Mesendoderm (in vitro differentiated cells): ENCODE results near the gene TMEM217.

Source experiments
- DNase-seq: peaks from one replicate; pipeline ENCODE4 v3.0.0; 2013
- H2AK5ac ChIP-seq: 2 replicates; pipeline ENCODE4 v1.6.1; 2013; ENCODE audit warnings: low read length, inconsistent platforms
- H2BK120ac ChIP-seq: 2 replicates; pipeline ENCODE4 v1.6.1; 2013; ENCODE audit warnings: low read depth, mild to moderate bottlenecking, low read length, moderate library complexity, mixed read lengths
- H2BK15ac ChIP-seq: replicated peaks from 2 replicates; pipeline ENCODE4 v1.6.1; 2013; ENCODE audit warnings: low read depth, mild to moderate bottlenecking, moderate library complexity
- H2BK5ac ChIP-seq: 2 replicates; pipeline ENCODE4 v1.6.1; 2013; ENCODE audit warnings: low read length, inconsistent platforms
- H3K18ac ChIP-seq: 2 replicates; pipeline ENCODE4 v1.6.1; 2013; ENCODE audit warnings: mild to moderate bottlenecking, low read length, mixed read lengths
- H3K23ac ChIP-seq: one replicate; pipeline ENCODE4 v1.6.1; 2013; ENCODE audit warnings: low read length
- H3K27ac ChIP-seq: 2 replicates; pipeline ENCODE4 v1.5.1; 2013; ENCODE audit warnings: low read depth, mild to moderate bottlenecking, inconsistent platforms, low read length, moderate library complexity
- H3K27me3 ChIP-seq: 2 replicates; pipeline ENCODE4 v1.6.1; 2013; ENCODE audit warnings: low read length, control low read depth, mild to moderate bottlenecking, inconsistent platforms; ENCODE audit not compliant: insufficient read depth, poor library complexity
- H3K36me3 ChIP-seq: 2 replicates; pipeline ENCODE4 v1.6.1; 2013; ENCODE audit warnings: low read length, inconsistent platforms; ENCODE audit not compliant: control insufficient read depth, insufficient read depth
- H3K4ac ChIP-seq: one replicate; pipeline ENCODE4 v1.6.1; 2013; ENCODE audit warnings: low read depth, mild to moderate bottlenecking, low read length, moderate library complexity
- H3K4me1 ChIP-seq: 2 replicates; pipeline ENCODE4 v1.6.1; 2013; ENCODE audit warnings: low read depth, low read length, inconsistent platforms; ENCODE audit not compliant: control insufficient read depth
- H3K4me2 ChIP-seq: 2 replicates; pipeline ENCODE4 v1.6.1; 2013; ENCODE audit warnings: low read length
- H3K4me3 ChIP-seq: 2 replicates; pipeline ENCODE4 v1.5.1; 2013; ENCODE audit warnings: mild to moderate bottlenecking, low read length
- H3K56ac ChIP-seq: one replicate; pipeline ENCODE4 v1.6.1; 2013; ENCODE audit warnings: low read length
- H3K79me1 ChIP-seq: 2 replicates; pipeline ENCODE4 v1.6.1; 2013; ENCODE audit warnings: low read length, inconsistent platforms
- H3K79me2 ChIP-seq: 2 replicates; pipeline ENCODE4 v1.6.1; 2013; ENCODE audit warnings: mild to moderate bottlenecking, low read length; ENCODE audit not compliant: control insufficient read depth, insufficient read depth
- H3K9ac ChIP-seq: 2 replicates; pipeline ENCODE4 v1.6.1; 2013; ENCODE audit warnings: low read length, inconsistent platforms
- H4K5ac ChIP-seq: one replicate; pipeline ENCODE4 v1.6.1; 2013; ENCODE audit warnings: low read length
- H4K8ac ChIP-seq: one replicate; pipeline ENCODE4 v1.6.1; 2013; ENCODE audit warnings: low read depth, mild to moderate bottlenecking, control low read depth, low read length, moderate library complexity
- WGBS: extraction: QIAGEN DNeasy Blood & Tissue Kit; methylation state at CpG from one replicate; pipeline ENCODE4 v1.1.7; 2013; ENCODE audit warnings: low lambda C conversion rate, missing lambda C conversion rate; ENCODE audit not compliant: insufficient coverage; ENCODE audit errors: extremely low coverage; 5-methylcytosine and 5-hydroxymethylcytosine counted together

The TMEM217 gene

GRCh38 chr6:37265001-37265400 lies 7.1 kb upstream of the TMEM217 start:
- Histone ChIP-seq H2BK15ac (no peak overlapping the region), H3K79me1 (peaks cover 7% of the 10 kb centered on the region), H3K79me2 (peaks cover 10% of the 10 kb centered on the region), H3K23ac (no peak overlapping the region), H3K27me3 (no peaks in the 10 kb centered on the region), H2BK5ac (no peak overlapping the region), H3K56ac (no peak overlapping the region), H3K4me1 (peaks cover 2% of the 10 kb centered on the region), H3K4me3 (no peak overlapping the region), H3K27ac (no peak overlapping the region), H4K8ac (no peak overlapping the region), H3K4ac (no peak overlapping the region), H2AK5ac (no peak overlapping the region), H3K18ac (no peak overlapping the region), H4K5ac (no peak overlapping the region), H3K4me2 (no peak overlapping the region), H2BK120ac (no peak overlapping the region), H3K36me3 (no peaks in the 10 kb centered on the region), H3K9ac (no peak overlapping the region)
- WGBS = no CpG with 5 or more reads among the region's 2 CpGs
- no peak for DNase-seq

- H3K36me3 ChIP-seq = no peaks in the 10 kb centered on the region
- peaks cover 12% of the 10 kb centered on the region for H3K79me2 ChIP-seq
- no peak overlapping the region for H2AK5ac ChIP-seq
- no peak overlapping the region for H3K56ac ChIP-seq
- H3K4me1 ChIP-seq = peaks cover 2% of the 10 kb centered on the region
- no peak for DNase-seq
- no peak overlapping the region for H2BK5ac ChIP-seq
- no peak overlapping the region for H3K18ac ChIP-seq
- no CpG with 5 or more reads among the region's 8 CpGs for WGBS
- H2BK15ac ChIP-seq = no peak overlapping the region
- H3K27ac ChIP-seq = no peak overlapping the region
- H3K4me2 ChIP-seq = no peak overlapping the region
- no peaks in the 10 kb centered on the region for H3K27me3 ChIP-seq
- no peak overlapping the region for H3K9ac ChIP-seq
- no peak overlapping the region for H2BK120ac ChIP-seq
- no peak overlapping the region for H4K8ac ChIP-seq
- no peak overlapping the region for H3K23ac ChIP-seq
- no peak overlapping the region for H4K5ac ChIP-seq
- peaks cover 10% of the 10 kb centered on the region for H3K79me1 ChIP-seq
- H3K4ac ChIP-seq = no peak overlapping the region
- H3K4me3 ChIP-seq = no peak overlapping the region
These were observed 4.6 kb upstream of the TMEM217 start for GRCh38 chr6:37262446-37263026.

- no peak overlapping the region for H4K8ac ChIP-seq
- H3K9ac ChIP-seq = no peak overlapping the region
- H2BK5ac ChIP-seq = no peak overlapping the region
- no peak overlapping the region for H2AK5ac ChIP-seq
- no peak overlapping the region for H4K5ac ChIP-seq
- peaks cover 10% of the 10 kb centered on the region for H3K79me1 ChIP-seq
- H3K4me2 ChIP-seq = no peak overlapping the region
- no peak overlapping the region for H3K23ac ChIP-seq
- no peaks in the 10 kb centered on the region for H3K36me3 ChIP-seq
- no peak overlapping the region for H3K18ac ChIP-seq
- H3K79me2 ChIP-seq = peaks cover 12% of the 10 kb centered on the region
- DNase-seq = no peak
- H3K4ac ChIP-seq = no peak overlapping the region
- H3K27me3 ChIP-seq = no peaks in the 10 kb centered on the region
- H3K4me1 ChIP-seq = peaks cover 2% of the 10 kb centered on the region
- H2BK15ac ChIP-seq = no peak overlapping the region
- WGBS = no CpG with 5 or more reads among the region's 5 CpGs
- no peak overlapping the region for H3K4me3 ChIP-seq
- H3K56ac ChIP-seq = no peak overlapping the region
- no peak overlapping the region for H3K27ac ChIP-seq
- H2BK120ac ChIP-seq = no peak overlapping the region
These were observed 3.3 kb upstream of the TMEM217 start for GRCh38 chr6:37261198-37261597.

- H2AK5ac ChIP-seq = no peak overlapping the region
- no peak for DNase-seq
- peaks cover 10% of the 10 kb centered on the region for H3K79me1 ChIP-seq
- WGBS = no CpG with 5 or more reads among the region's 1 CpG
- H2BK120ac ChIP-seq = no peak overlapping the region
- no peak overlapping the region for H3K4me2 ChIP-seq
- H2BK5ac ChIP-seq = no peak overlapping the region
- H4K5ac ChIP-seq = no peak overlapping the region
- H3K9ac ChIP-seq = no peak overlapping the region
- no peak overlapping the region for H2BK15ac ChIP-seq
- no peak overlapping the region for H3K56ac ChIP-seq
- no peaks in the 10 kb centered on the region for H3K4me1 ChIP-seq
- peaks cover 12% of the 10 kb centered on the region for H3K79me2 ChIP-seq
- no peak overlapping the region for H3K4me3 ChIP-seq
- H3K23ac ChIP-seq = no peak overlapping the region
- no peaks in the 10 kb centered on the region for H3K27me3 ChIP-seq
- H3K27ac ChIP-seq = no peak overlapping the region
- no peak overlapping the region for H3K4ac ChIP-seq
- no peaks in the 10 kb centered on the region for H3K36me3 ChIP-seq
- H3K18ac ChIP-seq = no peak overlapping the region
- H4K8ac ChIP-seq = no peak overlapping the region
These were observed 2.5 kb upstream of the TMEM217 start for GRCh38 chr6:37260444-37260843.

GRCh38 chr6:37260040-37260439 lies 2.1 kb upstream of the TMEM217 start:
- no peak overlapping the region for H2BK120ac ChIP-seq
- H4K5ac ChIP-seq = no peak overlapping the region
- no peak overlapping the region for H3K4me2 ChIP-seq
- H2BK5ac ChIP-seq = no peak overlapping the region
- no peak overlapping the region for H3K23ac ChIP-seq
- H2BK15ac ChIP-seq = no peak overlapping the region
- H3K79me2 ChIP-seq = peaks cover 12% of the 10 kb centered on the region
- no peak overlapping the region for H3K27ac ChIP-seq
- H4K8ac ChIP-seq = no peak overlapping the region
- H3K56ac ChIP-seq = no peak overlapping the region
- WGBS = no CpG with 5 or more reads among the region's 2 CpGs
- no peak overlapping the region for H2AK5ac ChIP-seq
- H3K27me3 ChIP-seq = no peaks in the 10 kb centered on the region
- no peak overlapping the region for H3K4me3 ChIP-seq
- no peak overlapping the region for H3K18ac ChIP-seq
- no peaks in the 10 kb centered on the region for H3K4me1 ChIP-seq
- no peak overlapping the region for H3K4ac ChIP-seq
- H3K79me1 ChIP-seq = peaks cover 10% of the 10 kb centered on the region
- DNase-seq = no peak
- H3K9ac ChIP-seq = no peak overlapping the region
- no peaks in the 10 kb centered on the region for H3K36me3 ChIP-seq

- no CpG with 5 or more reads among the region's 2 CpGs for WGBS
- Histone ChIP-seq H3K27ac (no peak overlapping the region), H3K18ac (no peak overlapping the region), H3K23ac (no peak overlapping the region), H2BK15ac (no peak overlapping the region), H3K9ac (no peak overlapping the region), H4K5ac (no peak overlapping the region), H3K79me1 (peaks cover 10% of the 10 kb centered on the region), H3K4ac (no peak overlapping the region), H3K4me3 (no peak overlapping the region), H2AK5ac (no peak overlapping the region), H3K4me2 (no peak overlapping the region), H3K36me3 (no peaks in the 10 kb centered on the region), H2BK120ac (no peak overlapping the region), H4K8ac (no peak overlapping the region), H3K79me2 (peaks cover 12% of the 10 kb centered on the region), H3K4me1 (no peaks in the 10 kb centered on the region), H3K56ac (no peak overlapping the region), H3K27me3 (no peaks in the 10 kb centered on the region), H2BK5ac (no peak overlapping the region)
- no peak for DNase-seq
These were observed 1.2 kb upstream of the TMEM217 start for GRCh38 chr6:37259191-37259590.
